ENCODE measurements around the gene ADPRHL1. TPM values are rescaled to one million over a fixed set of nuclear protein-coding genes. Genes with fewer than 3 reads are reported as not detected.
"Not testable (repeated sequence)": the region's sequence is repeated elsewhere in the genome, so short reads cannot be mapped to it uniquely, and the experiment has no call there.

The ADPRHL1 gene
- total RNA-seq, 1 donor from 2014 or later: 1.3 TPM

DNA sequence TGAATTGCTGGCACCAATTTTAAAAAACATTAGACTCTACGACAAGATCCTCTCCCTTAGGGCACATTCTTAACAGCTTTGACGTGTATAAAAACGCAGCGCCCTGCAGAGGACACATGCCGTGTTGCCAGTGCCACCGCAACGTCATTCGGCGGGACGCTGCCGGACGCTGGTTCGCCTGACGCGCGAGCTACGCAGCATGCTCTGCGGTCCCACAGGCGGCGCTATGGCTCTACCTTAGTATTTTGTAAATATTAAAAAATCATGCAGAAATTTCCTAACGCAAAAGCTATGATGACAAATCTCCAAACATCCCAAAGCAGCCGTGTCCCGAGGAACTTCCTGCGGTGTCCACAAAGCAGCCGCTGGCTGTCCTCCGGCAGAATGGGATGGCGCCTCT is 4.2 kb upstream of the ADPRHL1 start:
- no peak for DNase-seq (ENCODE audit: extremely low read depth, low read depth, low spot score)

- DNase-seq (ENCODE audit: extremely low read depth, low read depth, low spot score): no peak
These were observed 2.9 kb upstream of the ADPRHL1 start for GRCh38 chr13:113456116-113456702.

- DNase-seq (ENCODE audit: extremely low read depth, low read depth, low spot score): no peak
These were observed 2.1 kb upstream of the ADPRHL1 start for GRCh38 chr13:113455384-113455783.

- DNase-seq (ENCODE audit: extremely low read depth, low read depth, low spot score): no peak
These were observed 1.6 kb upstream of the ADPRHL1 start for GRCh38 chr13:113454936-113455335.

DNA sequence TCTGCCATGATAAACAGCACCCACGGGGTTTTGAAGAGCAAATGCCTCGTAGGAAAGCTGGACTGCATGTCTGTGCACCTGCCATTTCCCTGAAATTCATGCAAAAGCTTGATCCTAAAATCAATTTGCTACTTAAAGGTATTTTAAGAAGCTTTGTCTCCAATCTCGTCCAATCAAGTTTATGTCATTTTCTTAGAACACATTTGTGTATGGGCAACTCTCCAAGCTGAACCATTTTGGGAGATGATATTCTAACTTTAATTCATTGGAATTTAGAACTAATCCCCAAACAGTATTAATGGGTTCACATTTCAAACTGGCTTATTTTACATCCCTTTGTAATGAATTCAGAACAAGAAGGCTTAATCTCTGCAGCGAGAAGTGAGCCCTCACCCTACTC is 822 bp downstream of the ADPRHL1 start:
- DNase-seq (ENCODE audit: extremely low read depth, low read depth, low spot score): no peak

DNA sequence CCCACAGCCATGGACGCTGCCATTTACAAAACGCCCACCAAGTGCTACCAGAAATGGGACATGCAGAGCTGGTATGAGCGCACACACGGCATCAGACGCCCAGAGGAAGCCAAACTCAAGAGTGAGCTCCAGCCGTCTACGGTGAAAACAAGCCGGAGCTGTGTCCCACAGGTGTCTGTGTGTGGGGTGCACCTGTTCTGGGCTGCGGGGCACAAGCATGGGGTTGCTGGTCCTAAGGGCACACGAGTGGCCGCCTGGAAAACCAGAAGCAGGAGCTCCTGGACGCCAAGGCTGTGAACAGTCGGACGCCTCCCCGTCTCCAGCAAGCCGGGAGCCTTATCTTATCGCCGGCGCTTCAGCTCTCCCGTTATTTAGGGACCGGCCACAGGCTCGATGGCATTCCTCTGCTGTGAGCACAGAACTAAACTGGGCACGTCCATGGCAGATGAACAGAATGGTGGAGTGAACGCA is 1.3 kb downstream of the ADPRHL1 start:
- no peak for DNase-seq (ENCODE audit: extremely low read depth, low read depth, low spot score)

GRCh38 chr13:113450861-113451620 is 2.2 kb downstream of the ADPRHL1 start:
- not testable (repeated sequence) for DNase-seq (ENCODE audit: extremely low read depth, low read depth, low spot score)

- not testable (repeated sequence) for DNase-seq (ENCODE audit: extremely low read depth, low read depth, low spot score)
These were observed 2.9 kb downstream of the ADPRHL1 start for GRCh38 chr13:113450348-113450744.

DNA sequence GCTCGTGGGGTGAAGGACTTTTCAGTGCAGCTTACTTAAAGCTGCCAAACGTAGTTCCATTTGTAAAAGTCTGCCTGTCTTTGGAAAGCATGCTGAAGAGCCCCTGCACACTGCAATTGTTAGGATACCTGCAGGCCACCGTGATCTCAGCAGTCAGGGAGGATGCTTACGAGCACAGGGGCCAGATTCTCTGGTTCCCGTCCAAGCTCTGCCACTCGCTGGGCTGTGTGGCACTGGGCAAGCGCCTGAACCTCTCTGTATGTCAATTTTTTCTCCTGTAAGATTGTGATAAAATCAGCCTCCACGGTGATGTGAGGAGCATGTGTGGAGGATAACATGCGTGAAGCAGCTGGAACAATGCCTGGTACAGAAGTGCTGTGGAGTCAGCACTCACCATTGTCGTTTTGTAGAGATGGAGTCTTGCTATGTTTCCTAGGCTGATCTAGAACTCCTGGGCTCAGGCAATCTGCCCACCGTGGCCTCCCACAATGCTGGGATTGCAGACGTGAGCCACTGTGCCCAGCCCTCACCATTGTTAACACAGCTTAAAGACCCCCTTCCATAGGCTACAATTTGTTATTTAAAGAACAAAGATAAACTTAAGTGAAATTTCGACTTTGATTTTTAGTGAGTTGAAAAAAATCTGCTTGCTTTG is 3.5 kb downstream of the ADPRHL1 start:
- DNase-seq (ENCODE audit: extremely low read depth, low read depth, low spot score): no peak

GRCh38 chr13:113448885-113449692 is 4.2 kb downstream of the ADPRHL1 start:
- DNase-seq (ENCODE audit: extremely low read depth, low read depth, low spot score): no peak

- DNase-seq (ENCODE audit: extremely low read depth, low read depth, low spot score): no peak
These were observed 4.8 kb downstream of the ADPRHL1 start for GRCh38 chr13:113448545-113448884.

GRCh38 chr13:113447596-113447995 is 5.7 kb downstream of the ADPRHL1 start:
- DNase-seq (ENCODE audit: extremely low read depth, low read depth, low spot score): no peak

DNA sequence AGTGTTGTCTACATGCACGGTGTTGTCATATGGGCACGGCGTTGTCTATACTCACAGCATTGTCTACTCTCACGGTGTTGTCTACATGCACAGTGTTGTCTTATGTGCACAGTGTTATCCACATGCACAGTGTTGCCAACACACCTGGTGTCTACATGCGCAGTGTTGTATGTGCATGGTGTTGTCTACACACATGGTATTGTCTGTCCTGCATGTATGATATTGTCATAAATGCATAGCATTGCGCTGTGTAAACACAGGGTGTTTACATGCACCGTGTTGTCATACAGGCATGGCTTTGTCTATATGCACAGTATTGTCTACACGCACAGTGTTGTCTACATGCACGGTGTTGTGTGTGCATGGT is 6.8 kb downstream of the ADPRHL1 start:
- no peak for DNase-seq (ENCODE audit: extremely low read depth, low read depth, low spot score)

DNA sequence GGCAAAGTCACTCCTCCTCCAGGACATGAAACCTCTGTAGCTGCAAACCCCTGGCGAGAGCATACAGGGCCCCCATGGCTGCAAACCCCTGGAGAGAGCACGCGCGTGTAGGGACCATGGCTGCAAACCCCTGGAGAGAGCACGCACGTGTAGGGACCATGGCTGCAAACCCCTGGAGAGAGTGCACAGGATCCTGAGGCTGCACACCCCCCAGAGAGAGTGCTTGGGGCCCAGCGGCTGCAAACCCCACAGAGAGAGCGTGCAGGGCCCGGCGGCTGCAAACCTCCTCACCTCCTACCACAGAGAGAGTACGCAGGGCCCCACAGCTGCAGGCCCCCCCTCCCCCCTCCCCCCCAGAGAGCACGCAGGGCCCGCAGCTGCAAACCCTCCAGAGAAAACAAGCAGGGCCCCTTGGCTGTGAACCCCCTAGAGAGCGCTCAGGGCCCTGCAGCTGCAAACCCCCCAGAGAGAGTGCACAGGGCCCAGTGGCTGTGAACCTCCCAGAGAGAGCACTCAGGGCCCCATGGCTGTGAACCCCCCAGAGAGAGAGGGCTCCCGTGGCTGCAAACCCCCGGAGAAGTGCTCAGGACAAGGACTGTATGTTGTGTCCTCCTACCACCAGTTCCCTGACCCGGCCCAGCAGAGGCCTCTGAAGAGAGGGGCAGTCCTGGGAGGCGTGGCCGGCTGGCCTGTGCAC is 7.3 kb downstream of the ADPRHL1 start:
- no peak for DNase-seq (ENCODE audit: extremely low read depth, low read depth, low spot score)

GRCh38 chr13:113443991-113444390 is 9.3 kb downstream of the ADPRHL1 start:
- no peak for DNase-seq (ENCODE audit: extremely low read depth, low read depth, low spot score)

- DNase-seq (ENCODE audit: extremely low read depth, low read depth, low spot score): no peak
These were observed 10.3 kb downstream of the ADPRHL1 start for GRCh38 chr13:113442985-113443362.

DNA sequence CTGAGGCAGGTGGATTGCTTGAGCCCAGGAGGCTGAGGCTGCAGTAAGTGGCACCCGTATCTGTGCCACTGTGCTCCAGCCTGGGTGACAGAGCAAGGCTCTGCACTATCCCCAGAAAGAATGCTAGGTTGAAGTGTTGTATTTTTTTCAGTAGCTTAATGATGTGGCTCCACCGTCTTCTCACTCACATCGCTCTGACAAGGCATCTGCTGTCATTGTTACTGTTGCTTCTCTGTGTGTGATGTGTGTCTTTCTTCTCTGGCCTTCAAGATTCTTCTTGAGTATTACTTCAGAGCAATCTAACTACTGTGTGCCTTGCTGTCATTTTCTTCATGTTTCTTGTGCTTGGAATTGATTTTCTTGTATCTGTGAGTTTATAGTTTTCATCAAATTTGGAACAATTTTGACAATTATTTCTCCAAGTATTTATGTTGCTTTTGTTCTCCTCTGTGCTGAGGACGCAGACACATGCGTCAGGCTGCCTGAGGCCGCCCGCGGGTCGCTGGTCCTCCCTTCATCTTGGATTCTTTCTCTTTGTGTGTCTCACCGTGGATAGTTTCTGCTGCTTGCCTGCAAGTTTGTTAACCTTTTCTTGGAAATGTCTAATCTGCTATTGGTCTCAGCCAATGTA is 10.8 kb downstream of the ADPRHL1 start:
- DNase-seq (ENCODE audit: extremely low read depth, low read depth, low spot score): no peak

GRCh38 chr13:113441661-113442060 is 11.6 kb downstream of the ADPRHL1 start:
- DNase-seq (ENCODE audit: extremely low read depth, low read depth, low spot score): no peak

GRCh38 chr13:113437408-113438010 is 15.8 kb downstream of the ADPRHL1 start:
- DNase-seq (ENCODE audit: extremely low read depth, low read depth, low spot score): no peak

DNA sequence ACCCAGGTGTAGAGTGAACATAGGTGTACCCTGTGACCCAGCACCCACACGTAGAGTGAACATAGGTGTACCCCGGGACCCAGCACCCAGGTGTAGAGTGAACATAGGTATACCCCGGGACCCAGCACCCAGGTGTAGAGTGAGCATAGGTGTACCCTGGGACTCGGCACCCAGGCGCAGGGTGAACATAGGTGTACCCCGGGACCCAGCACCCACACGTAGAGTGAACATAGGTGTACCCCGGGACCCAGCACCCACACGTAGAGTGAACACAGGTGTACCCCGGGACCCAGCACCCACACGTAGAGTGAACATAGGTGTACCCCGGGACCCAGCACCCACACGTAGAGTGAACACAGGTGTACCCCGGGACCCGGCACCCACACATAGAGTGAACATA is 16.4 kb downstream of the ADPRHL1 start:
- not testable (repeated sequence) for DNase-seq (ENCODE audit: extremely low read depth, low read depth, low spot score)

Measured in glomerular endothelial cell (primary cell).